ENCODE data around the gene PRIMPOL.

The PRIMPOL gene

DNA sequence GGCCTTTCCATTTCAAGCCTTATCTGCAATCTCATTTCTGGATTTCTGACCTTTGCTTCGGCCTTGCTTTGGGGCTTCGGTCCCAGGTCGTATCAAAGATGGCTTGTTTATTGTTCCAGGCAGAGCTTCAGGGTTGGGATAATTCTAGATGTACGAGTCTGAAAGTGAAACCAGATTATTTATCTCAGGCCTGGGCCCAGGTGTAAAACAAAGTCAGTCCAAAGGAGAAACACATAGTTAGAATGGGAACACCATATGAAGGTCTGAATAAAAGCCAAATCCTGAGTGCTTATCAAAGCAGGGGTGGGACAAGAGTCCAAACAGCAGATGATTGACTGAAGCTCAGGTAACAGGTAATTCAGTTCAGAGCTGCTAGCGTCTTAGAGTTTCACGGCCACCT is 17.1 kb downstream of the PRIMPOL start:
- no peak for DNase-seq (ENCODE audit: low read depth in 2 of 2)

DNA sequence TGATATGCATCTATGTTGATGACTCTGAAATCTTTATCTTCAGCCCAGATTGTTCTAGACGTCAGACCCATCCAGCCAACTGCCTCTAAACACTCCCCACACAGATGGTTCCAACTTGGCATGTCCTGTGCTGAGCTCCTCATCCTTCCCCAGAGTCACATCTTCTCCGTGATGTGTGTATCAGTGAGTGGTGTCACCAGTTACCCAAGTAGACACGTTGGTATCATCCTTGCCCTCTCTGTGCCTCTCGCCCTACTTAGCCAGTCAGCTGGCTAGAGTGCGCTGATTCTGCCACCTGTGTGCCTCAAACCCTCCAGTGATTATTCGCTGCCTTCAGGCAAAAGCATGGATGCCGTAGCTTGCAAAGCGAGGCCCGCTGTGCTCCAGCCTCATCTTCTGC is 18.6 kb downstream of the PRIMPOL start:
- no peak for DNase-seq (ENCODE audit: low read depth in 2 of 2)

DNA sequence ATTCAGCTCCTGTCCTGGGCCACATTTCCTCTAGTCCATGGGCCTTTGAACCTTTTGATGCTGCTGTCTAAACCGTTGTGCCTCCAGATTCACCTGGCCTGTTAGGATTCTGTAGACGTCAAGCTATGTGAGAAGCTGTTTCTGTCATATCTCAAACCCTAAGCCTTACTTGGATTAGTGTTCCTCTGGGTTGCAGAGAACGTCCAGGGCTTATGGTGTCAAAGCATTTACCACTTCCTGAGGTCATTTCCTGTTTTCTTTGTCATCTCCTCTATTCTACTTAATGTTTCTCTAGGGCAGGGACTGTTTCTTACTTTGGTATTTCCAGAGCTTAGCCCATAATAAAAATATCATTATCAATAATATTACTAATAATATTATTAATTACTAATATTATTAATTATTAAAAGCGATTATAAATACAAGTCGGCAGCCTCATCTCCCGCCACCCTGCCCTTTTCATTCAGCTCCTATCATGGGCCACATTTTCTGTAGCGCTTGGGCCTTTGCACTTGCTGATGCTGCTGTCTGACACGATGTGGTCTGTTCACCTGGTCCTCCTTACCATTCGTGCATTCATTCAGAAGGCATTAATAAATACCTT is 19.1 kb downstream of the PRIMPOL start:
- no peak for DNase-seq (ENCODE audit: low read depth in 2 of 2)

DNA sequence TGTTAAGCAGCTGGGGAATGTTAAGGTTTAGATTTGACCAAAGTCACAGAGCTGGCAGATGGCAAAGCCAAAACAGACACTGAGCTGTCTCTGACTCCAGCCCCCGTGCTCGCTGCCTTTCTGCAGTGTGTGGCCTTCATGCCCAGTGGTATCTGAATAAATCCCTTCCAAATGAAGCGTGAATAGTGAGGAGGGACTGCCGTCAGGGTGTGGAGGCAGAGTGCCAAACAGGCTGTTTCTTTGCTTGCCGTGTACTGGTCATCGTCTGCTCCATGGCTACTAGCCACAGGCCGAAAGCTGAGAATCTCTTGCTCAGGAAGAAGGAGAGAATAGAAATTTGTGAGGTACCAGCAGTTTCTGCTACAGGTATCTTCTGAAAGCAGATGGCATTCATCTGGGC is 19.7 kb downstream of the PRIMPOL start:
- DNase-seq (ENCODE audit: low read depth in 2 of 2): no peak

DNA sequence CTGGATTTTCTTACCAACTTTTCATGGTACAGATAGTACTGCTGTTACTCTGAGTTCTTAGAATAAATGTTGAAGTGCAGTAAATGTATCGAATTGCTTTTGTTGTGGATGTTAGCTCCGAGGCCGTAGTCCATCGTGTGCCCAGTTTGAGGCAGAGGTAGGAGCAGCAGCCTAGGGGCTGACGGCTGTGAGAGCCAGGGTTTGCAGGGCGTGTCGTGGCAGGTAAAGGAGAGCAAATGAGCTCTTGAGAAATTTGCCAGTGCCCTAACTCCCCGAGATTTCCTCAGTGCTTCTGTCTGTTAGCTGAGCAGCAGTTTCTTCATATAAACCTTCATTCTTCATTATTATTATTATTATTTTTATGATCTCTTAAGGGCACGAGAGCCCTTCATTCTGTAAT is 21.6 kb downstream of the PRIMPOL start:
- DNase-seq (ENCODE audit: low read depth in 2 of 2): no peak

DNA sequence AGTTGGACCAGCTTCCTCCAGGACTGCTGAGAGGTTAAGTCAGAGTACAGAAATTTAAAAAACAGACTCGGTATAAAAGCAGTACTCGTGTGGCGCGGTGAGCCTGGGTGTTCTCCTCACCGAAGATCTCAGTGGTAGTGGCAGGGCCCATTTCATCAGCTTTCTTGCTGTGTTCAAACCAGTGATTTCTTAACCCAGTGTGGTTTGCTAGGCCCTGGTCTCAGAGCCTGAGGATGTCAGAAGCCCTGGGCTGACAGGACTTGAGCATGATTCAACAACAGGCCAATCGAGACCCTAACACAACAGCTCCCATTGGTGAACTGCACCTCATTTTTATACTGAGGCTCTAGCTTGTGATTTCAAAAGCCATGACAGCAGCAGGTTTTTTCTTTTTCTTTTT is 23.2 kb downstream of the PRIMPOL start:
- no peak for DNase-seq (ENCODE audit: low read depth in 2 of 2)

DNA sequence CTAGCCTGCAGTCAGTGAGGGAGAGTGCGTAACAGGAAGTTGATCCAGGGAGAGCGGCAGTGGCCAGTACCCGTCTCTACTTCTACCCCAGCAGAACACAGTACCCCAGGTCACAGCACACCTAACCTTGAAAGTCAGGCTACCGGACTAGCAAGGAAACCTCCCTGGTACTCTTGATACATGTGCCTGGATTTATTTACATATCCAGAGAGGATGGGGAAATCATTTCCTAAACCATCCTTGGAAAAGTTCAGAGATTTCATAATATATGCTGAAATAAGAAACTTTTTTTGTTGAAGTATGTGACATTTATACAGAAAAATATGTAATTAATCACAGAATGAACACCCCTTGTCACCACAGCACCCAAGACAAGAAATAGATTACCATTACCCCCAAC is 24.5 kb downstream of the PRIMPOL start:
- DNase-seq (ENCODE audit: low read depth in 2 of 2): no peak

DNA sequence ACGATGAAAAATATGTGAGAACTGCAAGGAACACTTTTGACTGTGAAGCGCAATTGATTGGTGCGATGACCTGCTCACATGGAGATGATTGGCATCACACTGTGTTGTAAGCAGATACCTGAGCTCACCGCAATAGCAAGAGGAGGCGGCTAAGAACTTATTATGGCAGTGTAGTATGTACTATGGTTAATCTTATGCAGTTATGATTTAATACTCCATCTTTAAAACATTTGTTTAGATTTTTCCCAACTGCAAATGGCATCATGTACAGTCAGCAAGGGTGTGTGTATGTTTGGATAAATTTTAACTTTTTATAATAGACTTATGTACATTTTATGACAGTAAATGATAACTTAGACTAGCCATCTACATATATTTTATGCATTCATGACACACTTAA is 25.5 kb downstream of the PRIMPOL start:
- DNase-seq (ENCODE audit: low read depth in 2 of 2): no peak

DNA sequence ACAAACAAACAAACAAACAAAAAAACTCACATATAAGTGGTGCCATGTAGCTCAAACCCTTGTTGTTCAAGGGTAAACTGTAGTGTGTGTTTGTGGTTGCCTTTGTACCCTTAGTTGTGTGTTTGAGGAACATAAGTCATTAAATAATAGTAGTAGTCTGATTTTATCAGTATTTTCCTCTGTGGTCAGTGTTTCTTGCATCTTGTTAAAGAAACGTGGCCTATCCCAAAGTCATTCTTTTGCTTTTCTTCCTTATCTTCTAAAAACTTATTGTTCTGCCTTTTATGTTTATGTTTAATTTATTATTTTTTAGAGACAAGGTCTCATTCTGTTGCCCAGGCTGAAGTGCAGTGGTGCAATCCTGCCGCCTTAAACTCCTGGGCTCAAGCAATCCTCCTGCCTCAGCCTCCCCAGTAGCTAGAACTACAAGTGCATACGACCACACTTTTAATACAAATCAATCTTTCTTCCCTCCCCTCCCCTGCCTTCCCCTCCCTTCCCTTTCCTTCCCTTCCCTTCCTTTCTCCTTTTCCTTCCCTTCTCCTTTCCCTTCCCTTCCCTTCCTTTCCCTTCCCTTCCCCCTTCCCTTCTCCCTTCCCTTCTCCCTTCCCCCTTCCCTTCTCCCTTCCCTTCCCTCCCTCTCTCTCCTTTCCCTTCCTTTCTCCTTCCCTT is 26.4 kb downstream of the PRIMPOL start:
- DNase-seq (ENCODE audit: low read depth in 2 of 2): no peak

DNA sequence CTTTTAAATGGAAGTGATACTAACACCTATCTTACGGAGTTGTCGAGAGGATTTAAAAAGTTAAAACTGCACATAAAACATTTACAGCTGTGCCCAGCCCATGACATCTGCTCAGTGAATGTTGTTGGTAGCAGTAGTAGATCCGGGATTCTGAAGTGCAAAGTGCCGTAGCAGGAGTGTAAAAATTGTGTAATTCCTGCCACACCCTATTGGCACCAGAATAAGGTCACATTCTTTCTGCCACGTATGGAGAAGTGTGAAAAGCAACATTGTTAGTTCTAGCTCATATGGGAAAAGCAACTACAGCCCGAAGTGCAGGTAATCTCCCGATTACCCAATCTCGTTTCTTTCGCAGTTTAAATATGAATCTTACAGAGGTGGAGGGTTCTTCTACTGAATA is 31.2 kb downstream of the PRIMPOL start:
- DNase-seq (ENCODE audit: low read depth in 2 of 2): no peak

DNA sequence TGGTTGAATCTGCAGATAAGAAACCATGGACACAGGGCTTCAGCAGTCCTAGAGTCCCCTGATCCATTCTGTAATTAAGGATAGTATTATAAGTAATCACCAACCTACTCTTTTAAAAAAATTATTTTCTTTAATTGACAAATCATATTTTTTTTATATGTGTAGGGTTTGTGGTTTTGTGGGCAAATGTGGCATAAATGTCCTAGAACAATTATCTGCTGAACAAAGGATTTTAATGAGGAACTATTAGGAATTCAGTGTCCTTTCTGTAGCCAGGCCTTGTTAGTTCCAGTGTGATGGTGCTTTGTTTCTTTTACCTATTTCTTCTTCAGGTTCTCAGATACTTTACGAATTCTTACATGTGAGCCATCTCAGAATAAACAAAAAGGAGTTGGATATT is 32.4 kb downstream of the PRIMPOL start:
- no peak for DNase-seq (ENCODE audit: low read depth in 2 of 2)

DNA sequence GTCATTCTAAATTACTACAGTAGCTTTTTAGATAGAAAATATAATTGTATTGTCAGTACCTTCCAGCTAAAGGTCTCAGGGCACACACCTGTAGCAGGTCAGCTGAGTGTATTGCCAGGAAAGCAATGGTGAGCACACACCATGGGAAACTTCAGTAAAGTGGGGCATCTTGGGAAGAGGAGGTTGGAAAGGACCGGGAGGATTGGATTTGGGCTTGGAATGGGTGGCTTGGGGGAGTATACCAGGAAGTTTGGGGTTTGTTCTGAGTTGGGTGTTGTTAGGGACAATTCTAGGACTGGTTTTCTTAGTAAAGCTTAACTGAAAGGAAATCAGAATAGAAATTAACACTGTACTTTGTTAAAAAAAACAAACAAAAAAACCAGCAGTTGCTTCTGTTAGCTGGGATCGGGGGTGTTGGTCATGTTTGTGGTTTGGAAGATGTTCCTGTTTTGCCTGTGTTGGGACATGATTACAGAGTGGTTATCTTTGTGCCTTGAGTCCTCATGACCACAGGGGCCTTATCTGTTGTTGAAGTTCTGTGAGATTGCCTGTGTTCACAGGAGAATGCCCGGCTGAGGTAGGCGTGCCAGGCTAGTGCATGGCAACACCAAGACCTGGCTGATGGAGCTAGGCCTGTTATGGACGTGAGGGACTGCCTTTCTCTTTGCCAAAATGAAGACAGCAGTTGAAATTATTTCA is 35.1 kb downstream of the PRIMPOL start:
- DNase-seq (ENCODE audit: low read depth in 2 of 2): no peak

DNA sequence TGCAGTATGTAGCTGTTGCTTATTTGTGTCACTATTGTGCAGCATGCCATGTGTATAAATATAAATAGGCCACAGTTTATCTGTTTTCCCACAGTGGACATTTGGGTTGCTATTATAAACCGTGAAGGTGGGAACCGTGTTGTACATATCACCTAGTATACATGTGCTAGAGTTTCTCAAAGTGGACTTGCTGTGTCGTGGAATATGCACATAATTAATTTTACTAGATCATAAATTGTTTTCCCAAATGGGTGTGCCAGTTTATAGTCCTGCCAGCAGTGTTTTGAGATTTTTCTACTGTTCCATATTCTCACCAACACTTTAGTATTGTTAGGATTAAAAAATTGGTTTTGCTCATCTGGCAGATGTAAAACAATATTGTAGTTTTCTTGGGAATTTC is 38.5 kb downstream of the PRIMPOL start:
- no peak for DNase-seq (ENCODE audit: low read depth in 2 of 2)

DNA sequence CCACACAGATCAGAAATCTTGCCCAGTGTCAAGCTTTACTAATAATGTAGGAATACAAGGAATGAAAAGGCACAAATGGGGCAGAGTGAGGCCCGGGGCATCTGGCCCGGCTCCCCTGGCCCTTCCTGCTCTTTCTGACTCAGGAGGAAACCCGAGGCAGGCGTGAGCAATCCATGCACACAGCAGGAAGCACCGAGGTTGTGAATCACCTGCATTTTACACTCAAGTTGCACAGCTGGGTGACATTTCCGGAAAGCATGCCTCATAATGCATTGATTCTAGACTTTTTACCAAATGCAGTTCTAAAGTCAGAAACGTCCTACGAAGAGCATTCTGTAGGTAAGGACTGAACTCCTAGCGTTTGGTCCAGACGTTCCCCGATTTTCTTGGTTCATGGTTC is 38.9 kb downstream of the PRIMPOL start:
- DNase-seq (ENCODE audit: low read depth in 2 of 2): no peak

DNA sequence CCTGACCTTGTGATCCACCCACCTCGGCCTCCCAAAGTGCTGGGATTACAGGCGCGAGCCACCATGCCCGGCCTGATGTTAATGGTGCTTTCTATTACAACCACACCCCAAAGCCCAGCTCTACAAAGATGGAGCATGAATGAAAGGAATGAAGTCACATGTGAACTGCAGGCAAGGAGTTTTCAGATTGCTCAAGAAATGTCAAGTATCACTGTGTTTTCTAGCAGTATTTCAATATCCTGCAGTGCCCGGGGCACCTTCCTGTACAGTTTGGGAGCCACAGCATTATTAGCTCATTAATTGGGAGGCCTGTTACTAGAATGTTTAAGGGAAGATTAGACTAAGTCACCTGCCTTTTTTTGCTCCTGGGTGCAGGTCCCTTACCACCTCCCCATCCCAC is 40.1 kb downstream of the PRIMPOL start:
- no peak for DNase-seq (ENCODE audit: low read depth in 2 of 2)

DNA sequence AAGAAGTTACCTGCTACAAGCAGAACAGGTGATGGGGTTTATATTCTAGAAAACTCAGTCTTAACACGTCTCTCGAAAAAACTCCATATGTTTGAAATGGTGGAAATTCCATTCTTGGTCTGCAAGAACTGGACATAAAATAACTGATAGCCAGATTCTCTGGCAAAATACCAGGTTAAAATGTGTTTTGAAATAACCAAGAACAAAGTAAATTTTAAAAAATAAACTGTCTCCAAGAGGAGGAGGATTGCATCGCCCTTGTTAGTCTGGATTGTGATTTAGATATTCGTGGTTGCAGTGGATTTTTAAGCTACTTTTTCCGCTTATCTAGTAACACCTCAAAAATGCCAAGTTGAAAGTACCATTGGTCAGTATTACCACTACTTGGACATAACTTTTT is 43.5 kb downstream of the PRIMPOL start:
- DNase-seq (ENCODE audit: low read depth in 2 of 2): no peak

DNA sequence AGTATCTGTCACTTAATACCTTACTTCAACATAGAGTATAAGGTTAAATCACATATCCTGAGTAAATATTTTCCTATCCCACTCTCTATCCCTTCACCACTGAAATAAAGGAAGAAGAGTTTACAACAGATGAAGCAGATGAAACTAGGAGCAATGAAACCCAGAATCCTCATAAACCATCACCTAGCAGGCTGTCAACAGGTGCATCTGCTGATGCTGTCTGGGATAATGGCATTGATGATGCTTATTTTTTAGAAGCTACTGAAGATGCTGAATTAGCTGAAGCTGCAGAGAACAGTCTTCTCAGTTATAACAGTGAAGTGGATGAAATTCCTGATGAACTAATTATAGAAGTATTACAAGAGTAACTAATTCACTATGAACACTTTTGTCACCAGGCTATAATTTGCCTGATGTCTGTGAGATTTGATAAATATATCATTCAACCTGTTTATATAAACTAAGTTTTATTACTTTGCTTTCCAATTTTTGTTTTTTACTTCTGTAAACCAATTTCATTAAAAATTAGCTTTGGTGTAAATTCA is 44.9 kb downstream of the PRIMPOL start:
- DNase-seq (ENCODE audit: low read depth in 2 of 2): no peak

DNA sequence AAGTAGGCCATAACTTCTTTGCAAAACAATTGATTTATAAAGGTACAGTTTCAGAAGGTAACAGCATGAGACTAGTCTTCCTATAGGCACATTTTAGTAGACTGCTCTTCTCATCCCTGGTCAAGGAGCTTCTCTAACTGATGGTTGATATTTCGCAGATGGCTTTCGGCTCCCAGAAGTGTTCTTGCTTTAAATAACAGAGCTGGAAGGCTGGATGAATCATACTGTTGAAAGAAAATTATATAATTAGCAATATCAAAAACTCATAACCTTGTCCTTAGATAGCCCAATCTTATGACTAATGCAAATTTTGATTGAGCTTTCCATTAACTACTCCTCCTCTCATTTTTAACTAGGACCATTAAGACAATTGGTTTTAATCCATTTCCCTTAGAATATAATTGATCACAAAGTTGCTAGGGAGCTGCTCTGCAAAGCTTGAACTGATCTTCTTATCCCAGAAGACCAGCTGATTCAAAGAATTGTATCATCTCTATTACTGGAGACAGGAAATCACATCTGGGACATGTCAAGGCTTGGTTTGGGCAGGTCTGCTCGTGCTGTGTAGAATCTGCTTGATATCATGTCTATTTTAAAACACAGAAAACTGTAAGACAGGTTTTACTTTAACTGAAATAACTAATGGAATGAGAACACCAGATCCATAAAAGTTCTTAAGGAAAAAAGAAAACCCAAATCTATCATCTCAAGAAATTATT is 45.8 kb downstream of the PRIMPOL start:
- DNase-seq (ENCODE audit: low read depth in 2 of 2): no peak

DNA sequence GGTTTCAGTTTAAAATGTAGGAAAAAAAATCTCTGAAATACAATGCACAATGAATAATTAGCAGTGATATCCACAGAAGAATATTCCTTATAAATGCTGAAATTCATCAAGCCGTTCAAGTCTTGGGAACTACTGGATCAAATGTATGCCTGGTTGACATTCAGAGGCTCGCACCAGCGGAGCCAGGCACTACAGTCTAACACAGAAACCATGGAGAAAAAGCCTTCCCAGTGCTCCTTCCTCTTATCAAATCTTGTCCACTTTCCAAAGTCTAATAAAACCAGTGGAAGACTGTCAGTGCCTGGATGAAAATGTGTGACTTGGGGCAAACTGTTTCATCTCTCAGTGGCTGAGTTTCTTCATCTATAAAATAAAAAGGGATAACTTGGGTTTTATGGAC is 48.4 kb downstream of the PRIMPOL start:
- no peak for DNase-seq (ENCODE audit: low read depth in 2 of 2)

DNA sequence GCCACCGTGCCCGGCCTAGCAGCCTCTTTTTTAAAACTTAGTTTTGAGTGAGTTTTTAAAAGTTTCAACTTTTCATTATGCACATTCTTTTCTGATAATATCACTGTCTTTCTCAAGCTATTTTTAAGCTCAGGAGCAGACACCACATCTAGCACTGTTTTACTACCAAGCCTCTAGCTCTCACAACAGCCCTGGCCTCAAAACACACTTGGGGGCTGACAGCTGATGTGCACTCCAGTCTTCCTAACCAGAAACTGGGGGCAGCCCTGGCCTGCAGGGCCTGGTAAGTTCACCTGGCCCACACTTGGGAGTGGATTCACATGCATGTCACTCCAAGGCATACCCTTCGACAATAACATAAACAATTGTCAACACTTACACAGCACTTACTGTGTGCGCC is 50.4 kb downstream of the PRIMPOL start:
- no peak for DNase-seq (ENCODE audit: low read depth in 2 of 2)

DNA sequence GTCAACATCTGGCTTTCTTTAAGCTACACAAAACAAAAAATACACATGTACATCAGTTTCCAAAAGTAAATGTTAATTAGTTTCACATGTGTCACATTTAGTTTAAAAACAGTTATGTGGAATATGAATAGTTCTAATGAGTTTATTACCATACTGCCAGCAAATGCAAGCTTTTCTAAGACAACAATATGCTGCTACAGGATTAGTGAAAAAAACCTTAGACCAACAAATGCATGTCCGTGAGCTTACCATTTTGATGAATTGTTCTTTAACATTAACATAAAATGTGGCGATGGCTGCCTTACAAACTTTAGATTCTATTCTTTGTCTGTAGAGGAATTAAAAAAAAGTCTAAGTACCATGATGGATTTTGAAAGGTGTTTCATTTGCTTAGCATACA is 52.6 kb downstream of the PRIMPOL start:
- no peak for DNase-seq (ENCODE audit: low read depth in 2 of 2)

DNA sequence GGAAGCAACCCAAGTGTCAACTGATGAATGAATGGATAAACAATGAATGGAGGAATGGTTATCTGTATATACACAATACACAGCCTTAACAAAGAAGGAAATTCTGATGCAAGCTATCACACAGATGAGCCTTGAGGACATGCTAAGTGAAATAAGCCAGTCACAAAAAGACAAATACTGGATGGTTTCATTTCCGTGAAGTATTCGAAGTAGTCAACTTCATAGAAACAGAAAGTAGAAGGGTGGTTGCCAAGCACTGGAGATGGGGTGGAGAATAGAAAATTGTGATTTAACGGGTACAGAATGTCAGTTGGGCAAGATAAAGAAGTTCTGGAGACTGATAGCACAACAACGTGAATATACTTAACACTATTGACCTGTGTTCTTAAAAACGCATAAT is 56.2 kb downstream of the PRIMPOL start:
- DNase-seq (ENCODE audit: low read depth in 2 of 2): no peak

DNA sequence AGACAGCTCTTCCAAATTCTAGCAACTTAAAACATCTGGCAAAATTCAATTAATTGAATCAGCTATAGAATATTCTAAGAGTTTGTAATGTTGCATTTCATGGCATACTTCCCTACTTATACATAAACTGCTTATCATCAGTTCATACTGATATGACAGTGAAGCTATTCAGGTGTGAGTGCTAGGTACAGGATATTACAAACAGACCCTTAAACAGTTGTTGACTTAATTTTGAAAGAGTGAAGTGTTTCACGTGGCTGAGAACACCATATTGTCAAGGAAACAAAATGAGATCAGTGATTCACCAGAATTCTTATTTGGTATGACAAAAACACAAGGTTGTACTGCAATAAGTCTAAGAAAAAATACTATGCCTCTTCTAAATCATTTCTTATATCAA is 56.9 kb downstream of the PRIMPOL start:
- DNase-seq (ENCODE audit: low read depth in 2 of 2): no peak
